Neural crest cell (in vitro differentiated cells): ENCODE measurements around the gene ENOX1. TPM values are rescaled to one million over a fixed set of nuclear protein-coding genes. Genes with fewer than 3 reads are reported as not detected.

Source experiments
- DNase-seq: peaks from one replicate; pipeline ENCODE4 v3.0.0; 2021; ENCODE audit warnings: low read depth, mixed read lengths, low spot score
- H3K27ac Mint-ChIP-seq: one replicate; pipeline ENCODE4 v1.8.0; 2021; ENCODE audit warnings: mild to moderate bottlenecking, mixed read lengths; ENCODE audit not compliant: unreplicated experiment
- H3K27me3 Mint-ChIP-seq: 2 replicates; pipeline ENCODE4 v1.8.0; 2021; ENCODE audit warnings: low read depth, mild to moderate bottlenecking, mixed read lengths
- H3K36me3 Mint-ChIP-seq: 2 replicates; pipeline ENCODE4 v1.8.0; 2021; ENCODE audit warnings: low read depth, mild to moderate bottlenecking, mixed read lengths
- H3K4me1 Mint-ChIP-seq: 2 replicates; pipeline ENCODE4 v1.8.0; 2021; ENCODE audit warnings: mixed read lengths
- H3K4me3 Mint-ChIP-seq: one replicate; pipeline ENCODE4 v1.8.0; 2021; ENCODE audit warnings: mild to moderate bottlenecking, mixed read lengths
- H3K9me3 Mint-ChIP-seq: 2 replicates; pipeline ENCODE4 v1.8.0; 2021; ENCODE audit warnings: mixed read lengths
- CTCF ChIP-seq: fragments of 200-600 bp; sonication (generic); conservative IDR thresholded peaks from 2 replicates; pipeline ENCODE4 v1.5.0; 2021; ENCODE audit warnings: antibody characterized with exemption, mild to moderate bottlenecking
- total RNA-seq: library from RNA; stranded (reverse); gene quantifications from 2 replicates; pipeline ENCODE4 v1.2.1, GENCODE V29; 2021

Gene ENOX1
- total RNA-seq, 1 donor from 2014 or later = 3.8 TPM

- Mint-ChIP-seq H3K4me1 (peaks cover 10% of the 10 kb centered on the region), H3K36me3 (no peaks in the 10 kb centered on the region), H3K27ac (no peak overlapping the region), H3K4me3 (no peak overlapping the region), H3K27me3 (no peaks in the 10 kb centered on the region), H3K9me3 (no peaks in the 10 kb centered on the region)
- DNase-seq = no peak
- TF ChIP-seq CTCF = no peak
Observed at GRCh38 chr13:43370842-43371241, 415.9 kb downstream of the ENOX1 start.

GRCh38 chr13:43369319-43369718 lies 417.5 kb downstream of the ENOX1 start:
- no peaks in the 10 kb centered on the region for H3K9me3 Mint-ChIP-seq
- no peaks in the 10 kb centered on the region for H3K27me3 Mint-ChIP-seq
- H3K4me1 Mint-ChIP-seq = peaks cover 10% of the 10 kb centered on the region
- DNase-seq = no peak
- no peak for TF ChIP-seq CTCF
- H3K4me3 Mint-ChIP-seq = no peak overlapping the region
- H3K36me3 Mint-ChIP-seq = no peaks in the 10 kb centered on the region
- H3K27ac Mint-ChIP-seq = no peak overlapping the region

- Mint-ChIP-seq H3K4me1 (peaks cover 10% of the 10 kb centered on the region), H3K27me3 (no peaks in the 10 kb centered on the region), H3K27ac (no peak overlapping the region), H3K4me3 (no peak overlapping the region), H3K9me3 (no peaks in the 10 kb centered on the region), H3K36me3 (no peaks in the 10 kb centered on the region)
- no peak for TF ChIP-seq CTCF
- no peak for DNase-seq
Observed at GRCh38 chr13:43368003-43368402, 418.8 kb downstream of the ENOX1 start.

GRCh38 chr13:43365039-43365344 lies 421.8 kb downstream of the ENOX1 start:
- Mint-ChIP-seq H3K27me3 (no peaks in the 10 kb centered on the region), H3K36me3 (no peaks in the 10 kb centered on the region), H3K4me1 (peaks cover 26% of the 10 kb centered on the region), H3K9me3 (no peaks in the 10 kb centered on the region), H3K27ac (no peak overlapping the region), H3K4me3 (no peak overlapping the region)
- DNase-seq = no peak
- TF ChIP-seq CTCF = no peak

GRCh38 chr13:43364210-43365038 lies 422.3 kb downstream of the ENOX1 start:
- TF ChIP-seq CTCF = no peak
- Mint-ChIP-seq H3K36me3 (no peaks in the 10 kb centered on the region), H3K4me3 (no peak overlapping the region), H3K27ac (no peak overlapping the region), H3K9me3 (no peaks in the 10 kb centered on the region), H3K4me1 (peaks cover 32% of the 10 kb centered on the region), H3K27me3 (no peaks in the 10 kb centered on the region)
- no peak for DNase-seq
